HG02798 (cell line): ENCODE measurements around the gene RXFP4.
"Not testable (repeated sequence)": the region's sequence is repeated elsewhere in the genome, so short reads cannot be mapped to it uniquely, and the experiment has no call there.

Experiments
- ATAC-seq: cut with Tn5 transposase; IDR thresholded peaks from one replicate; pipeline ENCODE4 v1.9.1; 2021; ENCODE audit warnings: mild to moderate bottlenecking; ENCODE audit not compliant: unreplicated experiment, poor library complexity

Gene RXFP4, protein sequence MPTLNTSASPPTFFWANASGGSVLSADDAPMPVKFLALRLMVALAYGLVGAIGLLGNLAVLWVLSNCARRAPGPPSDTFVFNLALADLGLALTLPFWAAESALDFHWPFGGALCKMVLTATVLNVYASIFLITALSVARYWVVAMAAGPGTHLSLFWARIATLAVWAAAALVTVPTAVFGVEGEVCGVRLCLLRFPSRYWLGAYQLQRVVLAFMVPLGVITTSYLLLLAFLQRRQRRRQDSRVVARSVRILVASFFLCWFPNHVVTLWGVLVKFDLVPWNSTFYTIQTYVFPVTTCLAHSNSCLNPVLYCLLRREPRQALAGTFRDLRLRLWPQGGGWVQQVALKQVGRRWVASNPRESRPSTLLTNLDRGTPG

DNA sequence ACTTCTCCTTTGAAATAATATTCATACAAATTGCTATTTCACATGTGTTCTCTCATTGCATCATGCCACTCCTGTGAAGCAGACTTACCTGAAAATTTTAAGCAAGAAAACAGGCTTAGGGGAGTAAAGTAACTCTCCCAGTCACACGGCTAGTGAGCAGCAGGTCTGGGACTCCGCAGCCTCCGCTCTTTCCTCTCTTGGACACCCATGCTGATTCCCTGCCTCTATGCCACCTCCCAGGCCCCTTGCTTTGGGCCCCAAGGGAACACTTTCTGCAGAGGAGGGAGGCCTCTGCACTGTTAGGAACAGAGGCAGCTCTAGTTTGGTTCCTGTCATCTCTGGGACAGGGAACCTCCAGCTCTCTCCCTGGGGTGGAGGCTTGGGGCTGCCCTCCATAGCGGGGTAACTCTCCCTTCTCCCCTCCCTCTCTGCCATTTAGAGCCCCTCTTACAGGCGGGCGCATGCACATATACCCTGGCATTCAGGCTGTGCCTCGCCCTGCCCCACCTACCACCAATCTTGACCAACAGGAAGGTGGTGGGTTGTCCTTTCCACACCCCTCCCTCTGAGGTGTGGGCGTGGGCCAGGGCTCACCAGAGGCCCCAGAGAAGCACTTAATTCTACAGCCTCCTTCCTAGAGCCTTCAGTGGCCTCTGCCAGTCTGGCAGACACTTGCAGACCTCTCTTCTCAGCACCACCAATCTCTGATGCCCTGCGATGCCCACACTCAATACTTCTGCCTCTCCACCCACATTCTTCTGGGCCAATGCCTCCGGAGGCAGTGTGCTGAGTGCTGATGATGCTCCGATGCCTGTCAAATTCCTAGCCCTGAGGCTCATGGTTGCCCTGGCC, at the start of gene RXFP4:
RXFP4 (plus strand) TSS at position 646 of the 852 bp plus-strand sequence; CDS start at position 718, 72 bp downstream.
- no peak for ATAC-seq

DNA sequence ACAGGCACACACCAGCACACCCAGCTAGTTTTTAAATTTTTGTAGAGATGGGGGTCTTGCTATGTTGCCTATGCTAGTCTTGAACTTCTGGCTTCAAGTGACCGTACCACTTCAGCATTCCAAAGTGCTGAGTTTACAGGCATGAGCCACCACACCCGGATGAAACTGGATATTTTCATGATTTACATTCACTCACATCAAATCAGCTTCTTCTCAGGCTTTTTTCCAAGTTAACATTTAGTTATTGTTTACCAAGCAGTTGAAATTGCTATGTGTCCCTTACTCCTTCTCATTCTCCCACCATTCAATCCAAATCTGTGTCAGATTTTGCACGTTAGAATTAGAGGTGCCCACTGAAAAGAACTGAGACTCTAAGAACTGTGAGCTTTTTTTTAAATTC, 48.6 kb upstream of the RXFP4 start:
- no peak for ATAC-seq

DNA sequence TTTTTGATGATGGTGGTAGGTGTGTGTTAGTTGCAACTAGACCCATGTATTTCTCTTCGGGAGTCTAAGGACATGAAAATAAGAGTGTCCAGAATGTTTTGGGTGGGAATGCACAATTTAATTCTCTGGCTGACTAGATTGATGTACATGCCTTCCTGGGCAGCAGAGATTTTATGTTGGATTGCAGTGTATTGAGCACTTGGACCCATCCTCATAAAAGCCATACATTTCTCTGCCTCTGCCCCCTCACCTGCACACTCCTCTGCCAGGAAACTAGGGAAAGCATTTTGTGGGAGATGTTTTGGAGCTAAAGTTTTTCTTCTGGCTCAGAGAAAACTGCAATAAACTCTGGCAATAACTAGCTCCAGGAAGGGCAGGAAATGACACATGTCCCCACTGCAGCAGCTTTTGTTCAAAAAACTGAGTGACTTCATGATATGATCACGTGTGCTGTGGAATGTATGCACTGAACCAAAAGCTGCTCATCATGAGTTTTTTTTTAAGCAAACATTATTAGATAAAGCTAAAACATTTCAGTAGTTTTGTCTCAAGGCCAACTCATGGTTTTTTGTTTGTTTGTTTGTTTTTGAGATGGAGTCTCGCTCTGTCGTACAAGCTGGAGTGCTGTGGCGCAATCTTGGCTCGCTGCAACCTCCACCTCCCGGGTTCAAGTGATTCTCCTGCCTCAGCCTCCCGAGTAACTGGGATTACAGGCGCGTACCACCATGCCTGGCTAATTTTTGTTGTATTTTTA, 47.9 kb upstream of the RXFP4 start:
- ATAC-seq, result no peak

DNA sequence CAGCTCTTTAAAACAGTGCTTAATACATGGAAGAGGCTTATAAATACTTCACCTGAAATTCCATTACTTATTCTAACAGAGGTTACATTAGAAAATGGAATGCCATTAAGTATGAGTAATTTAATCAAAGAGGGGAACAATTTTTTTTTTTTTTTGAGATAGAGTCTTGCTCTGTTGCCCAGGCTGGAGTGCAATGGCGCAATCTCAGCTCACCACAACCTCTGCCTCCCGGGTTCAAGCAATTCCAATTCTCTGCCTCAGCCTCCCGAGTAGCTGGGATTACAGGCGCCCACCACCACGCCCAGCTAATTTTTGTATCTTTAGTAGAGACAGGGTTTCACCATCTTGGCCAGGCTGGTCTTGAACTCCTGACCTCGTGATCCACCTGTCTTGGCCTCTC, 45.8 kb upstream of the RXFP4 start:
- not testable (repeated sequence) for ATAC-seq

DNA sequence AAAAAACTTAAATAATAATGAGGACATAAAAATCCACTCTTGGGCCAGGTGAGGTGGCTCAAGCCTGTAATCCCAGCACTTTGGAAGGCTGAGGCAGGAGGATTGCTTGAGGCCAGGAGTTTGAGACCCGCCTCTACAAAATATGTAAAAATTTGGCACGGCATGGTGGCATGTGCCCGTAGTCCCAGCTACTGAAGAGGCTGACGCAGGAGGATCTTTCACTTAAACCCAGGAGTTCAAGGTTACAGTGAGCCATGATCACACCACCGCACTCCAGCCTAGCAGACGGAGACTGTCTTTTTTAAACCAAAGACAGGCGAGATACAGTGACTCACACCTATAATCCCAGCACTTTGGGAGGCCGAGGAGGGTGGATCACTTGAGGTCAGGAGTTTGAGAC, 45.0 kb upstream of the RXFP4 start:
- not testable (repeated sequence) for ATAC-seq

DNA sequence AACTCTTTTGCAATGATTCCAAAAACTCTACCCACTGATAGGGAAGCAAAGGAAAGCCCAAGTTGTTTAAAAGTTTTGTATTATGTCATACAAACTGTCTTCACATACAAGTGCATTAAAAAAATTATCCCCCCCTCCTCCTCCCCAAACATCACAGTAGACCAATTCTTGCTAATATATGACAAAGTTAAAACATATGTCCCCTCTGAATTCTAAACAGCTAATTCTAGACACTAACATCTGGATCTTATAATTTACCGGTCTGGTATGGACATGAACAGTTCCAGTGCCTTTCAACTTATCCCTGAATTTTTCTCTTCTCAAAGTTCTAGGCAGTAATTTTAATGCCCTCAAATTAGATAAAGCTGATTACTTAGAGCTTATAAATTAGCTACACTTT, 43.7 kb upstream of the RXFP4 start:
- ATAC-seq, result no peak

DNA sequence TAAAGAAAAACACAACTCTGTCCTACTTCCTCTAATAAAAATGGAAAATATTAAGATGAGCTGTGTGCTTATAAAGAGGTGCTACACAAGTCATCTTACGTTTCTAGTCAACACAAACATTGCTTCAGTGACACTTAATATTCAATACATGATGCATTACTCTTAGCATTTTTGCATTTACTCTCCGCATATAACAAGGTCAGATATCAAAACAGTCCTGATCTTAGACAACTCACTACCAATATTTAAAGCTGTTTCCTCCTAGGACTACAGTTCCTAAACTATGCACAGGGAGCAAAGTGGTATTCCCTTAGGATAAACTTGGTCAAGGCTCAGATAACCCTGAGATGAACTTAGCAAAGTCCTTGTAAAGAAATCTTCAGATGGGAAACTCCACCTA, 42.5 kb upstream of the RXFP4 start:
- ATAC-seq, result no peak

DNA sequence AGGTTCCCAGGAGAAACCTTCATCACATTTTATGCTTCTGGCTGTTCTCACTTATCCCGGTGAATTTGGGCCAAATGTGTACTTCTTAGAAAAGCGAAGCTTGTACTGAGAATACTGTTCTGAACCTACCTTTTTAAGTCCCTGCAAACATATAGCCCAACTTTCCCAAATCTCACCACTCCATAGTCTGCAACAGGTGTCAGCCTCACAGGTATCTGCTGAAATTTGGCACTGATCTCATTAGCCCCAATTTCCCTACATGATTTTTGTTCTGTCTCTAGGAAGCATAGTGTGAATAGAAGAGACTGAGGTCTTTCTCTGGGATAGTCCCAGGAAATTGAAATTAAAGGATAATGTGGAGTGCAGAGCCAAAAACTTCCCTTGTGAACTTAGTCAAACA, 41.8 kb upstream of the RXFP4 start:
- no peak for ATAC-seq

DNA sequence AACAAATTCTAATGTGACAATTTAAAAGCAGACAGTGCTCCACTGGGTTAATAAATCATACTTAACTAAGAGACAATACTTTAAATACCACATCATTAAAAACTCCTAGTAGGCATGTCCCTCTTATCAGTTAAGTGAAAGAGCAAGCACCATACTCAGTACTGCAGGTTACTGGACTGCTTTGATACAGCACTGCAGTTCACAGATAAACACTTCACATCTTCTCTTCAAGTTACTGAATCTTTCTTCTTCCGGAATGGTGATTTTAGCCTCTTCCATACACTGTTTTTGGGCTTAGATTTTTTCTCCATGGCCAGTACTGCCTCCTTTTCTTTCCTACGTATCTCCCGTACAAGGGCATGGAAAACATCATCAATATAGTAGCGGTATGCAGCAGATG, 41.3 kb upstream of the RXFP4 start:
- no peak for ATAC-seq

DNA sequence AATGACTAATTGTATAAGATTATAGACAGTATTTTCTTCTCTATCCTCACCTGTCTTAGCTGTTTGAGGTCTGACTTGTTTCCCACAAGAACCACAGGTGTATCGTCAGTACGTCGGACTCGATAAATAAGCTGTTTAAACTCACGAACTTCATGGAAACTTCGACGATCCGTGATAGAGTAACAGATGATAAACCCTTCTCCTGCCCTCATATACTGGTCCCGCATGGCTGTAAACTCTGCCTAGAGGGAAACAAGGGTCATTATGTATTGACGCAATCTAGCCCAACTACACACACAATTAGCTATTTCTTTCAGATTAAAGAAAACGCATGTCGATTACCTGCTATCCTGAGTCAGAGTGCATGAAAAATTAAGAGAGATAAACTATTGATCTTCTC, 37.2 kb upstream of the RXFP4 start:
- ATAC-seq, result no peak

DNA sequence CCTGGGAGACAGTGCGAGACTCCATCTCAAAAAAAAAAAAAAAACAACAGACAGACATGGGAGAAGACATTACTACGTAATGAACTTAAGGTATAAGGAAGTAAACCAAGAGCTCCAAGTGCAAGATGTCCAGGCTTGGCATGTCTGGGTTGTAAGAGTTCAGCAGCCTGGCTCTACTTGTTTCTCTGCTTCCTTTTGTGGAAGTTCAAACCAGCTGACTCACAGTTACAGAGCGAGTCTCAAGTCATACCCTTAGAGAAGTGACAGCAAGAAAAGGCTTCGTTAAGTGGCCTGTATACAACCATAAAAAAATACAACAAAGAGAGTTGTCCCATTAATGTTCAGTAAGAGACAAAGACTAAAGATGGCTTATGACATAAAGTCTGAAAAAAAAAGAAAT, 31.5 kb upstream of the RXFP4 start:
- no peak for ATAC-seq

DNA sequence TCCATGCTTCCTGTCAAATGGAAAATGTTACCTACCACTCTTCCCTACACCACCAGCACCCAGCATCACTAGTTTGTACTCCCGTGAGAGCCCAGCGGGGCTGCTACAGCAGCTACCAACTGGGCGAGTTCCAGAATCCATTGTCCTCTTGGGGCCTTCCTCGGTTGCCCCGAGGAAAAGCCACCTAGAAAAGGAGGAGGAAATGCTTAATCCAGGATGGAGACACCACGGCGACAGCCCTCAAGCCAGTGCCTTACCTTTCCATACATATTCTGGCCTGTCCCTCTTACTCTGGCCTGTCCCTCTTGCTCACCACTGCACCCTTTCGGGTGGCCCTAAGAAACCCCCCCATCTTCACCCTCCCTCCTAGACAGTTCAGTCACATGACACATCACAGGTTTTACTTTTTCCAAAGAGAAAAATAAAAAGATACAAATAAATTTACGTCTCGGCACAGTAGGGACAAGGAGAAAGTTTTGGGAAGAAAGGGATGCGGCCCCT, 30.8 kb upstream of the RXFP4 start:
- peak; percentile 35 for ATAC-seq

DNA sequence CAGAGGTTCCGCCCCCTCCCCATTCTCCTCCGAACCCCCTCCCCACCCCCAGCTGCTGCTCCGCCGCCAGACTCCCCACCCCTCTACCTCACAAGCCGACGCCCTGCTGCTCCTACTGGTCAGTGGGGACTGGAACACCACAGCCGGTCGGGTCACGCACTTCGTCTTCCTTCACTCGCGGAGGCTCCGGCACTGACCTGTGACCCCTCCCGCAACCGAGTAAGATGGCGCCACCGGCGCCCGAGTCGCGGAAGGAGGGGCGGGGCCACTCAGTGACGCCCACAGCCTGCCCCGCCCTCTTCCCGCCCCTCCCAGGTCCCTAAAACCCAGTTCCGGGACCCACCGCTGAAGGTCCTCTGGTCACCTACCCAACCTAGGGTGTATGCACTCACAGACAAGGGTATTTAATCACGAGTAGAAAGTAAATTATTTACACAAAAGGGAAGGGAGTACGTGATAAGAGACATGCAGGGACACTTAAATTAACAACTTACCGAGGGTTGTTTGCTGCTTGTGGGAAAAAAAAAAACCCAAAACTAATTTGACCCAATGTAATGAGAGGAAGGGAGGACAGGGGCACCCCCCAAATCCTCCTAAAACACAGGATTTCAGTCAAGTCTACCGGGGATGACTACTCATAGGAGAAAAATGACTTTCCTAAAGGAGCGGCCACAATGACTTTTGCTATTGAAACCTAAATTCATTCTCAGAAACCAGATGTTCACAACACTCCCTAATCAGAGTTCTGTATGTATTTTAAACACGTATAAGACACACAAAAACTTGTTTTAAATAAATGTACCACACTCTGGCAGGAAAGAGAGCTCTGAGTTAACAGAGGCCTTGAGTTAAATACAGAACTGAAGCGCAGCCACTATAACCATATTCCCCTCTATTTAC, 30.0 kb upstream of the RXFP4 start, which contains the start of gene RIT1:
RIT1 (minus strand) TSS at position 194 of the 900 bp plus-strand sequence. CDS start 588 bp downstream, outside the sequence.
- ATAC-seq, result peak; percentile 86

DNA sequence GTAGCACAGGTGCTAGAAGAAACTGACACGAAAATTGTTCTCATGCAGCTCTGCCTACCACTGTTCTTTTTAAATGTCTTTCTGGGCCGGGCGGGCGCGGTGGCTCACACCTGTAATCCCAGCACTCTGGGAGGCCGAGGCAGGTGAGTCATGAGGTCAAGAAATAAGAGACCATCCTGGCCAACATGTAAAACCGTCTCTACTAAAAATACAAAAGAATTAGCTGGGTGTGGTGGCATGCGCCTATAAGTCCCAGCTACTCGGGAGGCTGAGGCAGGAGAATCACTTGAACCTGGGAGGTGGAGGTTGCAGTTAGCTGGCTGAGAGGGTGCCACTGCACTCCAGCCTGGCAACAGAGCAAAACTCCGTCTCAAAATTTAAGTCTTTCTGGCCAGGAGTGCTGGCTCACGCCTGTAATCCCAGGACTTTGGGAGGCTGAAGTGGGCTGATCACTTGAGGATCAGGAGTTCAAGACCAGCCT, 29.3 kb upstream of the RXFP4 start:
- no peak for ATAC-seq

DNA sequence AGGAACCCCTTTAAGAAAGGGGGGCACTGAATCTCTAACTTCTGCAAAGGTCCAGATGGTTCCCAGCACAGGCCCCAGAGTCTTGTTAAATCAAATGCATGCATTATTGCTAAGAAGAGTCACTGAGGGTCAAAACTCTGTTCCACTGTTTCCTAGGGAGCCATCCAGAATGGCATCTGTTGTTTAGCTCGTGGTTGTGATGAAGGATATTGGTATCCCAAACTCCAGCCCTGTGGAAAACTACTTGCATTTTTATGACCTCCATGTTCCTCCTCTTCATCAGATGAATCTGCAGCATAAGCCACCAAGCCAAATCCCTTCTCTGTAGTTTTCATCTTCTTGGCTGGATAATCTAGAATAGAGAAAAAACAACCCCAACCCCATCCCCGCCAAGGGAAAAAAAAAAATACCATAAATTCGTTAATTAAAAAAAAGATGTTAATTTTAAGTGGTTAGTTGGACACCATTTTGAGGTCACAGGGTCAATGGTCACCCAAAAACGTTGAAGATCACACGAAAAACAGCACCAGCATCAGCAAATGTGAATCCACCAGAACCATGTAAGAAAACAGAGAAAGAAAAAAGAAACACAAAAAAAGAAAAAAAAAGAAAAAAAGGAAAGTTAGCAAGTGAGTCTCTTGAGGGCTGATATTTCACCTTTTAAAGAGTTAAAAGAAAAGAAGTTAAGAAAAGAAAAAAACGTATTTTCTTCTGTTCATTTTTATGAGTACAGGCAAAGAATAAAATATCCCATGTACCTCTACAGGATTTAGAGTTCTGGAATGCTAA, 27.3 kb upstream of the RXFP4 start:
- no peak for ATAC-seq

DNA sequence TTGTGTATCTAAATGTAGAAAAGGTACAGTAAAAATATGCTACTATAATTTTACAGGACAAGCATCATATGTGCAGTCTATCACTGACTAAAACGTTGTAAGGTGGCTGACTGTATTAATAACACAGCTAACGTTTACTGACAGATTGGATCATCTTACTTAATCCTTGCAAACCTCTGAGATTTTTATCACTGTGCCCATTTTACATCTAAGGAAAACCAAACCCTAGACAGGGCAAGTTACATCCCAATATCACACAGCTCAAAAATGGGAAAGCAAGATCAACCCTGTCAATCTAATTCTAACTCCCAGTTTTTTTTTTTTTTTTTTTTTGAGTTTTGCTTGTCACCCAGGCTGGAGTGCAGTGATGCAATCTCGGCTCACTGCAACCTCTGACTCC, 22.8 kb upstream of the RXFP4 start:
- no peak for ATAC-seq

DNA sequence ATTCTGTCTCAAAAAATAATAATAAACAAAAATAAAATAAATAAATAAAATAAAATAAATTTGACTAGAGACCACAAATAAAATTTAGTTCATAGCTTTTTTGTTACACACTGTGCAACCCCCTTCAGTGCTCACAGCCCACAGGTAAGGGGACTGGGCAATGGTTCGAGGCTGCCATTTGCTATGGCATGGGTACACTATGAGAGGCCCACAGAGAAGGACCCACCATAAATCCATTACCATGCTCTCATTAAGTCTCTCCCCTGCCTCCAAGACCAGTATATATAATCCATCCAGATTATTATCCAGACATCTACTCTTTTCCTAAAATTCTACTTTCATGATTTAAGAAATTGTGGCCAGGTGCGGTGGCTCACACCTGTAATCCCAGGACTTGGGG, 21.6 kb upstream of the RXFP4 start:
- ATAC-seq, result no peak

DNA sequence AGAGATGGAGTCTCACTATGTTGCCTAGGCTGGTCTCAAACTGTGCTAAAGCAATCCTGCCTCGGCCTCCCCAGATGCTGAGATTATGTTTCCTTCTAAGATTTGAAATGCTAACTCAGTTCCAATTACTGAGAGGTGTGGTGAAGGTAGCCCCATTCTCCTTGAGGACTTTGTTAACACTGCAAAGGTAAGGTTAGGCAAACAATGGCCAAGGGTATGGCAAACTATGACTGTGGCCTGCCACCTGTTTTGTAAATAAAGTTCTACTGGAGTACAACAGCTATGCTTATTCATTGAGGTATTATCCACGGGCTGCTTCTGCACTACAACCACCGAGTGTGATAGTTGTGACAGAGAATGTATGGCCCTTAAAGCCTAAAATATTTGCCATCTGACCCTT, 20.7 kb upstream of the RXFP4 start:
- ATAC-seq, result no peak

DNA sequence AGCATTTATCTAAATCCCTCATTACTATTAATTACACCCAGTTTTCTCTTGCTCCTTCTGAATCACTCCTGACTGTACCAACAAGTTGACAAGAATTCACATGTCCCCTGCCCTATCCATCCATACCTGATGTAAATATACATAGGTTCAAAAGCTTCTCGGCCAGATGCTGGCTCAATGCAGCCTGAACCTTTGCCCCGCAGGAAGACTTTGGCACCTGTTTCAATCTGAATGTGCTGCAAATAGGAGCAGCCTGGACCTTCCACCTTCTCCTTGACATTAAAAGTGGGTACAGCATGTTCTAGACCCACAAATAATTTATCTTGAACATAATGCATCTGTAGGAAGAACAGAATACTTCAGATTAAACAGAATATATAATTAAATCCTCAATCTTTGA, 15.9 kb upstream of the RXFP4 start:
- no peak for ATAC-seq
